Measurements from ENCODE around the gene ADGRB3. TPM values are rescaled to one million over a fixed set of nuclear protein-coding genes. Genes with fewer than 3 reads are reported as not detected.

ADGRB3 gene
- total and polyA plus RNA-seq, 2 donors (not counting 3 experiments of a cell fraction or from before 2014, with no cell fraction given): not detected

DNA sequence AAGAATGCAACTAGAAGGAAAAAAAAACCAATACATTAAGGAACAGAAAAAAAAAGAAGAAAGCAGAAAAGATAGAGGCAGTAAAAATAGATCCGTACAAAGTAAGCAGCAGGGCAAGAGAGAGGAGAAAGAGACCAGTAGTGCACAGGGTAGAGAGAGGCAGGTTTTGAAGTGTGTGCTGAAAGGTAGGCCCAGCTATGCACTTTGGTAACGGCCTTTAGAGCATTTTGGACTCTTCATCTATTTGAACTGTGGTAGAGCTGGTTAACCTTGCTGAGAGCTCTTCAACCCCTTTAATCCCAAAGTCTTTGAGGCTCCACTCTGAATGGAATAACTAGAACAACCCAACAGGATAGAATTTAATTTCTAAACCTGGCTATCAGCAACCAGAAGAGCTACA lies 45.2 kb downstream of the ADGRB3 start:
- H2AFZ ChIP-seq (ENCODE audit: low read depth, low read length): no peak overlapping the region
- CTCF ChIA-PET: no interaction called here
- H3K27ac ChIP-seq (ENCODE audit: insufficient read depth, low read depth, low read length): no peak overlapping the region
- no peaks in the 10 kb centered on the region for H3K9me3 ChIP-seq (replicated peaks; ENCODE audit: control insufficient read depth, insufficient read depth, low read length)
- H3K4me1 ChIP-seq (ENCODE audit: control insufficient read depth, extremely low read depth, insufficient read depth, low read length): no peaks in the 10 kb centered on the region
- H3K27me3 ChIP-seq (ENCODE audit: control insufficient read depth in 2 of 2, insufficient read depth in 2 of 2, low read length in 2 of 2): no peaks in the 10 kb centered on the region
- FAIRE-seq (no peak), DNase-seq (ENCODE audit: low read depth, low spot score) (no peak)
- H3K4me3 ChIP-seq (replicated peaks in 1 of 3; ENCODE audit: insufficient read depth in 1 of 3, low read depth in 1 of 3, low read length in 3 of 3): no peak overlapping the region
- dilution Hi-C loops (cut with MboI; ENCODE audit: extremely low pct_ligation_motif_present, low sequenced_read_pairs) (no loop called here), intact Hi-C loops (cut with micrococcal nuclease) (no loop called here)
- no peak overlapping the region for H3K9ac ChIP-seq (replicated peaks; ENCODE audit: extremely low read depth, insufficient read depth, low read length)
- POLR2A ChIA-PET: no interaction called here
- no peak overlapping the region for H3K4me2 ChIP-seq (ENCODE audit: insufficient read depth, low read length)
- no peaks in the 10 kb centered on the region for H3K9me1 ChIP-seq (replicated peaks; ENCODE audit: control insufficient read depth, extremely low read depth, insufficient read depth, low read length)
- no peaks in the 10 kb centered on the region for H3K36me3 ChIP-seq (ENCODE audit: control insufficient read depth in 2 of 2, extremely low read depth in 1 of 2, insufficient read depth in 2 of 2, low read length in 2 of 2)
- H4K20me1 ChIP-seq (replicated peaks; ENCODE audit: control insufficient read depth, extremely low read depth, insufficient read depth, low read length): no peaks in the 10 kb centered on the region
- no peaks in the 10 kb centered on the region for H3K79me2 ChIP-seq (ENCODE audit: control insufficient read depth, insufficient read depth, low read length)
- no TSS peak for BruUV-seq (replicated peaks)
- TF ChIP-seq EZH2 (IDR thresholded peaks at IDR 0.05; ENCODE audit: borderline replicate concordance, low read depth, low read length, severe bottlenecking) (no peak), JUN (IDR thresholded peaks at IDR 0.05; ENCODE audit: borderline replicate concordance, insufficient read depth, insufficient read length, low read depth) (no peak), POLR2A (IDR thresholded peaks at IDR 0.05; ENCODE audit: low read depth, low read length) (no peak), GATA2 (IDR thresholded peaks at IDR 0.05; ENCODE audit: insufficient read depth, insufficient read length, low read depth, low read length) (no peak), POLR2AphosphoS5 (IDR thresholded peaks at IDR 0.05; ENCODE audit: insufficient read depth, low read depth, low read length) (no peak)

- no peak overlapping the region for H3K4me2 ChIP-seq (ENCODE audit: insufficient read depth, low read length)
- no peaks in the 10 kb centered on the region for H3K79me2 ChIP-seq (ENCODE audit: control insufficient read depth, insufficient read depth, low read length)
- no peak overlapping the region for H2AFZ ChIP-seq (ENCODE audit: low read depth, low read length)
- H3K27me3 ChIP-seq (ENCODE audit: control insufficient read depth in 2 of 2, insufficient read depth in 2 of 2, low read length in 2 of 2): no peaks in the 10 kb centered on the region
- no peaks in the 10 kb centered on the region for H3K9me1 ChIP-seq (replicated peaks; ENCODE audit: control insufficient read depth, extremely low read depth, insufficient read depth, low read length)
- intact Hi-C loops (cut with micrococcal nuclease) (no loop called here), dilution Hi-C loops (cut with MboI; ENCODE audit: extremely low pct_ligation_motif_present, low sequenced_read_pairs) (no loop called here)
- POLR2A ChIA-PET: no interaction called here
- CTCF ChIA-PET: no interaction called here
- no peaks in the 10 kb centered on the region for H4K20me1 ChIP-seq (replicated peaks; ENCODE audit: control insufficient read depth, extremely low read depth, insufficient read depth, low read length)
- DNase-seq (ENCODE audit: low read depth, low spot score) (no peak), FAIRE-seq (no peak)
- no TSS peak for BruUV-seq (replicated peaks)
- H3K9me3 ChIP-seq (replicated peaks; ENCODE audit: control insufficient read depth, insufficient read depth, low read length): no peaks in the 10 kb centered on the region
- H3K4me3 ChIP-seq (replicated peaks in 1 of 3; ENCODE audit: insufficient read depth in 1 of 3, low read depth in 1 of 3, low read length in 3 of 3): no peak overlapping the region
- H3K9ac ChIP-seq (replicated peaks; ENCODE audit: extremely low read depth, insufficient read depth, low read length): no peak overlapping the region
- no peak overlapping the region for H3K27ac ChIP-seq (ENCODE audit: insufficient read depth, low read depth, low read length)
- no peaks in the 10 kb centered on the region for H3K4me1 ChIP-seq (ENCODE audit: control insufficient read depth, extremely low read depth, insufficient read depth, low read length)
- H3K36me3 ChIP-seq (ENCODE audit: control insufficient read depth in 2 of 2, extremely low read depth in 1 of 2, insufficient read depth in 2 of 2, low read length in 2 of 2): no peaks in the 10 kb centered on the region
- TF ChIP-seq POLR2A (IDR thresholded peaks at IDR 0.05; ENCODE audit: low read depth, low read length): no peak
- TF ChIP-seq, protein P1, sequence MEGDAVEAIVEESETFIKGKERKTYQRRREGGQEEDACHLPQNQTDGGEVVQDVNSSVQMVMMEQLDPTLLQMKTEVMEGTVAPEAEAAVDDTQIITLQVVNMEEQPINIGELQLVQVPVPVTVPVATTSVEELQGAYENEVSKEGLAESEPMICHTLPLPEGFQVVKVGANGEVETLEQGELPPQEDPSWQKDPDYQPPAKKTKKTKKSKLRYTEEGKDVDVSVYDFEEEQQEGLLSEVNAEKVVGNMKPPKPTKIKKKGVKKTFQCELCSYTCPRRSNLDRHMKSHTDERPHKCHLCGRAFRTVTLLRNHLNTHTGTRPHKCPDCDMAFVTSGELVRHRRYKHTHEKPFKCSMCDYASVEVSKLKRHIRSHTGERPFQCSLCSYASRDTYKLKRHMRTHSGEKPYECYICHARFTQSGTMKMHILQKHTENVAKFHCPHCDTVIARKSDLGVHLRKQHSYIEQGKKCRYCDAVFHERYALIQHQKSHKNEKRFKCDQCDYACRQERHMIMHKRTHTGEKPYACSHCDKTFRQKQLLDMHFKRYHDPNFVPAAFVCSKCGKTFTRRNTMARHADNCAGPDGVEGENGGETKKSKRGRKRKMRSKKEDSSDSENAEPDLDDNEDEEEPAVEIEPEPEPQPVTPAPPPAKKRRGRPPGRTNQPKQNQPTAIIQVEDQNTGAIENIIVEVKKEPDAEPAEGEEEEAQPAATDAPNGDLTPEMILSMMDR (IDR thresholded peaks at IDR 0.05; ENCODE audit: extremely low read depth in 1 of 2, insufficient read depth in 1 of 2, low read depth in 1 of 2, low read length in 2 of 2): no peak
- TF ChIP-seq JUN (IDR thresholded peaks at IDR 0.05; ENCODE audit: borderline replicate concordance, insufficient read depth, insufficient read length, low read depth): no peak
- TF ChIP-seq GATA2 (IDR thresholded peaks at IDR 0.05; ENCODE audit: insufficient read depth, insufficient read length, low read depth, low read length): no peak
- no peak for TF ChIP-seq FOS (IDR thresholded peaks at IDR 0.05; ENCODE audit: borderline replicate concordance, insufficient read depth, low read length)
- TF ChIP-seq MAX (IDR thresholded peaks at IDR 0.05; ENCODE audit: insufficient read depth, insufficient read length): no peak
- TF ChIP-seq EZH2 (IDR thresholded peaks at IDR 0.05; ENCODE audit: borderline replicate concordance, low read depth, low read length, severe bottlenecking): no peak
These were observed 54.8 kb downstream of the ADGRB3 start for GRCh38 chr6:68689910-68690309.
